ENCODE measurements around the gene HSP90AB1.
A peak's percentile ranks its signal among the peaks of the same experiment; 100 is the strongest.

The HSP90AB1 gene

DNA sequence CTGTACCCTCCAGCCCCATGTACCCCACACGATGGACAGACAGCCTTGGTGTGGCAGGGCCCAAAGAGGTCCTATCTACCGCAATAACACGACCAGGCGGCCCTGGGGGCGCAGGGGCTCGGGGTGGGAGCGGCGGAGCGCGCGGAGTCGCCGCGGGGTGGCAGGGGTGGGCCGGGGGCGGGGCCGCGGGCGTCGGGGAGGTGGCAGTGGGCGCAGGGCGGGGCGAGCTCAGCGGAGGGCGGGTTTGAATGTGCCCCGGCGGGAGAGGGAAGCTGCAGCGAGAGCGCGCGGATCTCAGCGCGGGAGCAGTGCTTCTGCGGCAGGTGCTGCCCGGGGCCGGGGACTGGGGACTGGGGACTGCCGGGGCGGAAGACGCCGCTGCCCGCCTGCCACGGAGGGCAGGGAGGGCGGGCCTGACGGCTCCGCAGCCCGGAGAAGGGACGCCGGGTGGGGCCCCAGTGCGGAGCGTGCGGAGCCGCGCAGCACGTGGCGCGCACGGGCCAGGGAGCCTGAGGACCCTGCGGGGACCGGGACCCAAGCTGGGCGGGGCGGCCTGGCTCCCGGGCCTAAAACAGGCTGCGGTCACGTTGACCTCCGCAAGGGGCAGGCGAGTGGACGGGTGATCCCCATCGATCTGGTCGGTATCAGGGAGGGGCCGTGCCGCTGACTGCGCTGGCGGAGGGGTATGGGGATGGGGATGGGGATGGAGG, 23.4 kb upstream of the HSP90AB1 start, which contains the start of gene SLC29A1:
Gene SLC29A1 (plus strand): TSS at position 277 of the 710 bp plus-strand sequence. CDS start 3,719 bp downstream, outside the sequence.
- H3K4me3 ChIP-seq (ENCODE audit: low read length), result peak within 1 kb of the TSS; percentile 78
- peaks cover 3% of the 10 kb centered on the region; the same call in 1 of the 2 replicates for H3K36me3 ChIP-seq (ENCODE audit: control insufficient read depth, insufficient read depth, low read length)
- no CpG with 5 or more reads among the region's 73 CpGs for WGBS (ENCODE audit: insufficient coverage, insufficient read length)
- no peak for DNase-seq (ENCODE audit: low read depth, low spot score)
- H3K4me1 ChIP-seq (ENCODE audit: control insufficient read depth, insufficient read depth, low read length), result peaks cover 17% of the 10 kb centered on the region
- no peak within 1 kb of the TSS for H3K27ac ChIP-seq (ENCODE audit: low read length)
- H3K9me3 ChIP-seq (ENCODE audit: control insufficient read depth, insufficient read depth, low read length), result no peaks in the 10 kb centered on the region
- no peaks in the 10 kb centered on the region for H3K27me3 ChIP-seq (ENCODE audit: control insufficient read depth, insufficient read depth, low read length)

- H3K9me3 ChIP-seq (ENCODE audit: control insufficient read depth, insufficient read depth, low read length), result no peaks in the 10 kb centered on the region
- WGBS (ENCODE audit: insufficient coverage, insufficient read length), result no CpG with 5 or more reads among the region's 18 CpGs
- H3K27me3 ChIP-seq (ENCODE audit: control insufficient read depth, insufficient read depth, low read length), result no peaks in the 10 kb centered on the region
- H3K4me1 ChIP-seq (ENCODE audit: control insufficient read depth, insufficient read depth, low read length), result peaks cover 17% of the 10 kb centered on the region
- no peak overlapping the region for H3K27ac ChIP-seq (ENCODE audit: low read length)
- DNase-seq (ENCODE audit: low read depth, low spot score), result no peak
- H3K4me3 ChIP-seq (ENCODE audit: low read length), result peak overlapping the region; percentile 78; the same call in 1 of the 2 replicates
- peaks cover 7% of the 10 kb centered on the region for H3K36me3 ChIP-seq (ENCODE audit: control insufficient read depth, insufficient read depth, low read length)
These were observed 22.6 kb upstream of the HSP90AB1 start for GRCh38 chr6:44224029-44224964.

DNA sequence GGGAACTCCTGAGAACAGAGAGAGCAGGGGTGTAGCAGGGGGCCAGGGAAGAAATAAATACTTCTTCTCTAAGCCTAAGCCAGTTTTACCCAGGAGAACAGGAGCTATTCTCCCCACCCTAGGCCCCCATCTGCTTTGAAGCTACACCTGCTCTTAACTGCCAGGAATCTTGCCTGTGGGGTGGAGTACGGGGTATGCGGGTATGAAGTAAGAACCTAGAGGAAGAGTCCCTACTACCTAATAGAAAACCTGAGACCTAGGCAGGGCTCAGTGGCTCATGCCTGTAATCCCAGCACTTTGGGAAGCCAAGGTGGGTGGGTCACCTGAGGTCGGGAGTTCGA, 22.0 kb upstream of the HSP90AB1 start:
- Histone ChIP-seq H3K27me3 (ENCODE audit: control insufficient read depth, insufficient read depth, low read length) (no peaks in the 10 kb centered on the region), H3K27ac (ENCODE audit: low read length) (no peak overlapping the region), H3K9me3 (ENCODE audit: control insufficient read depth, insufficient read depth, low read length) (no peaks in the 10 kb centered on the region), H3K4me1 (ENCODE audit: control insufficient read depth, insufficient read depth, low read length) (peaks cover 17% of the 10 kb centered on the region), H3K4me3 (ENCODE audit: low read length) (no peak overlapping the region), H3K36me3 (ENCODE audit: control insufficient read depth, insufficient read depth, low read length) (peaks cover 13% of the 10 kb centered on the region)
- DNase-seq (ENCODE audit: low read depth, low spot score), result no peak
- WGBS (ENCODE audit: insufficient coverage, insufficient read length), result no CpG with 5 or more reads among the region's 4 CpGs

DNA sequence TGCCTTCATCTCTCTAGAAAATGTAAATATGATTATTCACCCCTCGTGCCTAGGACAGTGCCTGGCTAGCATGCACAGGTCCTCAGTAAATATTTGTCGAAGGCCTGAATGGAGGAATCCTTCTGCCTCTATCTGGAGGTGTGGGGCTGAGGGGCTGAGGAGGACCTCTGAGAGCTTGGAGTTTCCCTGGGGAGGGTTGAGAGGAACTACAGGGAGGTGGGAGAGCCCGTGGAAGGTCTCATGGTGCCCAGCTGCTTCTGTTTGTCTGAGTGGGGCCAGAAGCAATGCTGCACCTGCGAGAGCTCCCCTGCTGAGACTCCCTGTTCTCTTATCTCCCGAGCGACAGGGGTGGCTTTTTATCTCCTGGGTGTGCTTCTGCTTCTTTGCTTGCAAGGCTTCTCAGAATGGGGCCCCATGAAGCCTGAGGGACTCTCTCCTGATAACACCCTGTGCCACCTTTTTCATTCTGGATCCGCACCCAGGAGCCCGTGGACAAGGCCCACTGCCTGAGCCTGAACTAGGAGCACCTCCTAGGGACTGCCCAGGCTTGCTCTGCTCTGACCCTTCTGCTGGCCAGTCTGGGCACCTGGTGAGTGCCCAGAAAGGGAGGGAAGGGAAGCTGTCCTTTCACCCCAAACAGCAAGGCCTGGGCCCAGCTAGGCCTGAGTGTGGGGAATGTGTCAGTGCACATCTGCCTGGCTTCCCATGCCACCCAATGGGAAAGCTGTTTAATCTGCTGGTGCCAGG, 21.1 kb upstream of the HSP90AB1 start:
- Histone ChIP-seq H3K36me3 (ENCODE audit: control insufficient read depth, insufficient read depth, low read length) (peaks cover 20% of the 10 kb centered on the region), H3K4me1 (ENCODE audit: control insufficient read depth, insufficient read depth, low read length) (peaks cover 17% of the 10 kb centered on the region), H3K27ac (ENCODE audit: low read length) (no peak overlapping the region), H3K27me3 (ENCODE audit: control insufficient read depth, insufficient read depth, low read length) (no peaks in the 10 kb centered on the region), H3K9me3 (ENCODE audit: control insufficient read depth, insufficient read depth, low read length) (no peaks in the 10 kb centered on the region), H3K4me3 (ENCODE audit: low read length) (no peak overlapping the region)
- WGBS (ENCODE audit: insufficient coverage, insufficient read length), result no CpG with 5 or more reads among the region's 8 CpGs
- DNase-seq (ENCODE audit: low read depth, low spot score), result no peak

GRCh38 chr6:44226368-44227147, 20.3 kb upstream of the HSP90AB1 start:
- H3K27me3 ChIP-seq (ENCODE audit: control insufficient read depth, insufficient read depth, low read length), result no peaks in the 10 kb centered on the region
- H3K4me1 ChIP-seq (ENCODE audit: control insufficient read depth, insufficient read depth, low read length), result peaks cover 17% of the 10 kb centered on the region
- no peaks in the 10 kb centered on the region for H3K9me3 ChIP-seq (ENCODE audit: control insufficient read depth, insufficient read depth, low read length)
- no peak overlapping the region for H3K4me3 ChIP-seq (ENCODE audit: low read length)
- H3K36me3 ChIP-seq (ENCODE audit: control insufficient read depth, insufficient read depth, low read length), result peaks cover 26% of the 10 kb centered on the region
- WGBS (ENCODE audit: insufficient coverage, insufficient read length), result no CpG with 5 or more reads among the region's 15 CpGs
- H3K27ac ChIP-seq (ENCODE audit: low read length), result no peak overlapping the region
- no peak for DNase-seq (ENCODE audit: low read depth, low spot score)

GRCh38 chr6:44227148-44227793, 19.6 kb upstream of the HSP90AB1 start:
- Histone ChIP-seq H3K9me3 (ENCODE audit: control insufficient read depth, insufficient read depth, low read length) (no peaks in the 10 kb centered on the region), H3K36me3 (ENCODE audit: control insufficient read depth, insufficient read depth, low read length) (peaks cover 31% of the 10 kb centered on the region), H3K27me3 (ENCODE audit: control insufficient read depth, insufficient read depth, low read length) (no peaks in the 10 kb centered on the region), H3K4me1 (ENCODE audit: control insufficient read depth, insufficient read depth, low read length) (peaks cover 12% of the 10 kb centered on the region), H3K4me3 (ENCODE audit: low read length) (no peak overlapping the region), H3K27ac (ENCODE audit: low read length) (no peak overlapping the region)
- no peak for DNase-seq (ENCODE audit: low read depth, low spot score)
- WGBS (ENCODE audit: insufficient coverage, insufficient read length), result no CpG with 5 or more reads among the region's 7 CpGs

DNA sequence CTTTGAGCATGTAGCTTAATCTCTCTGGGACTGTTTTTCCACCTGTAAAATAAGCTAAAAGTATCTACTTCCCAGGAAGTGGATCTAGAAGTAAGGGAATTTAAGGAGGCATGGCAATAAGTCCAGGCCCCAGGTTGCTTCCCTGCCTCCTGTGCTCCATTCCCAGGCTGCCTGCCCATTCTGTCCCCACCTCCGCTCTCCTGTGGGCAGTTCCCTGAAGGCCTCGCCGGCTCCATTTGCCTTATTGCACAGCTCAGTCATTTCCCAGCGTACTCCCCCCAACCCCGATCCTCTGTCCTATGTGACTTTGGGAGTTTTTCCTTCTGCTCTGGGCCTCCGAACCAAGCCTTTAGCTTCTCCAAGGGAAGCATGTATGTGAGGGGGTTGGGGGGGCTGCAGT, 18.9 kb upstream of the HSP90AB1 start:
- no CpG with 5 or more reads among the region's 6 CpGs for WGBS (ENCODE audit: insufficient coverage, insufficient read length)
- Histone ChIP-seq H3K4me1 (ENCODE audit: control insufficient read depth, insufficient read depth, low read length) (peaks cover 8% of the 10 kb centered on the region), H3K9me3 (ENCODE audit: control insufficient read depth, insufficient read depth, low read length) (no peaks in the 10 kb centered on the region), H3K27me3 (ENCODE audit: control insufficient read depth, insufficient read depth, low read length) (no peaks in the 10 kb centered on the region), H3K36me3 (ENCODE audit: control insufficient read depth, insufficient read depth, low read length) (peaks cover 36% of the 10 kb centered on the region), H3K27ac (ENCODE audit: low read length) (no peak overlapping the region), H3K4me3 (ENCODE audit: low read length) (no peak overlapping the region)
- no peak for DNase-seq (ENCODE audit: low read depth, low spot score)

DNA sequence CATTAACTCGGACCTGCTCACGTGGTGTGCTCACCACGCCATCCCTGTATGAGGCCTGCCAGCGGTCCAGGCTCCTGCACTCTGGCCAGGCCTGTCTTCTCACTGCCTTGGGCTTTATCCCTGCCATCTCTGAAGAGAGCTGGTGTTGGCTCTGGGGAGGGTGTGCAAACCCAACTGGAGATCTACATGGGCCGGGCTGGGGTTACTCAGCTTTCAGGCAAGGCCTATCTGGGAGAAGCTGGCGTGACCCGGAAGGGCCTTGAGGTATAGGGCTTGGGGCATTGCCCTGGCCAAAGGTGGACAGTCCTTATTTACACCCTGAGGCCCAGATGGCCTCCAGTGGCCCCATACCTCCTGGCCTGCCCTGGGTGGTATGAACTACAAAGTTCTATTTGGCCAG, 18.5 kb upstream of the HSP90AB1 start:
- peaks cover 40% of the 10 kb centered on the region for H3K36me3 ChIP-seq (ENCODE audit: control insufficient read depth, insufficient read depth, low read length)
- no peaks in the 10 kb centered on the region for H3K27me3 ChIP-seq (ENCODE audit: control insufficient read depth, insufficient read depth, low read length)
- H3K27ac ChIP-seq (ENCODE audit: low read length), result no peak overlapping the region
- peaks cover 8% of the 10 kb centered on the region for H3K4me1 ChIP-seq (ENCODE audit: control insufficient read depth, insufficient read depth, low read length)
- DNase-seq (ENCODE audit: low read depth, low spot score), result no peak
- WGBS (ENCODE audit: insufficient coverage, insufficient read length), result no CpG with 5 or more reads among the region's 7 CpGs
- H3K9me3 ChIP-seq (ENCODE audit: control insufficient read depth, insufficient read depth, low read length), result no peaks in the 10 kb centered on the region
- no peak overlapping the region for H3K4me3 ChIP-seq (ENCODE audit: low read length)

- DNase-seq (ENCODE audit: low read depth, low spot score), result no peak
- Histone ChIP-seq H3K4me1 (ENCODE audit: control insufficient read depth, insufficient read depth, low read length) (peaks cover 8% of the 10 kb centered on the region), H3K27me3 (ENCODE audit: control insufficient read depth, insufficient read depth, low read length) (no peaks in the 10 kb centered on the region), H3K4me3 (ENCODE audit: low read length) (no peak overlapping the region), H3K36me3 (ENCODE audit: control insufficient read depth, insufficient read depth, low read length) (peaks cover 42% of the 10 kb centered on the region), H3K27ac (ENCODE audit: low read length) (no peak overlapping the region), H3K9me3 (ENCODE audit: control insufficient read depth, insufficient read depth, low read length) (no peaks in the 10 kb centered on the region)
- no CpG with 5 or more reads among the region's 5 CpGs for WGBS (ENCODE audit: insufficient coverage, insufficient read length)
These were observed 18.1 kb upstream of the HSP90AB1 start for GRCh38 chr6:44228836-44229235.
